HEK293 (cell line): ENCODE results near the gene JAZF1.

Experiments used
- CTCF ChIA-PET: fragments of 350-600 bp; formaldehyde crosslinking; extraction: SDS; loops from one replicate; lab custom pipeline; 2021; ENCODE audit warnings: antibody characterized with exemption; lab: Yijun Ruan, JAX
- POLR2A ChIA-PET: fragments of 300-600 bp; formaldehyde crosslinking; extraction: SDS; loops from one replicate; lab custom pipeline; 2020; ENCODE audit warnings: antibody characterized with exemption, inconsistent platforms; lab: Yijun Ruan, JAX
- H3K27ac ChIP-seq: fragments of 200-500 bp; sonication (Bioruptor generic); 2 replicates; pipeline ENCODE4 v1.5.1; 2014; ENCODE audit warnings: low read depth, low read length, control low read depth, inconsistent platforms; ENCODE audit errors: extremely low read depth
- H3K36me3 ChIP-seq, 2 experiments: fragments of 200-500 bp in 1 of 2; sonication (Bioruptor generic) in 1 of 2; 1 replicate in 1 of 2; 2 replicates in 1 of 2; pipeline ENCODE4 v1.5.1; 2014 to 2017; ENCODE audit warnings: inconsistent platforms in 2 of 2, low read length in 2 of 2; ENCODE audit not compliant: control insufficient read depth in 2 of 2, insufficient read depth in 1 of 2
- H3K4me1 ChIP-seq: fragments of 200-500 bp; sonication (Bioruptor generic); 2 replicates; pipeline ENCODE4 v1.5.1; 2014; ENCODE audit warnings: mild to moderate bottlenecking, low read length, inconsistent platforms; ENCODE audit not compliant: control insufficient read depth, insufficient read depth
- H3K4me3 ChIP-seq: 2 replicates; pipeline ENCODE4 v1.5.1; 2011; ENCODE audit warnings: low read depth, mild to moderate bottlenecking, control low read depth, low read length, moderate library complexity
- H3K9me3 ChIP-seq: fragments of 200-500 bp; sonication (Bioruptor generic); 2 replicates; pipeline ENCODE4 v1.5.1; 2014; ENCODE audit warnings: low read depth, low read length, inconsistent platforms; ENCODE audit not compliant: control insufficient read depth, insufficient read depth
- GLIS2 ChIP-seq: fragments of 450-650 bp; formaldehyde crosslinking; IDR thresholded peaks from 2 replicates; pipeline ENCODE4 v1.5.1; 2016; ENCODE audit warnings: missing biosample characterization, missing genetic modification characterization
- HOXC10 ChIP-seq: sonication (generic); formaldehyde crosslinking; IDR thresholded peaks from 2 replicates; pipeline ENCODE4 v1.8.1; 2023; ENCODE audit warnings: mild to moderate bottlenecking, missing genetic modification reagents
- SCRT1 ChIP-seq: fragments of 450-650 bp; formaldehyde crosslinking; IDR thresholded peaks from 2 replicates; pipeline ENCODE4 v1.5.1; 2016; ENCODE audit warnings: missing biosample characterization, missing genetic modification characterization, borderline replicate concordance
- ZBTB10 ChIP-seq: fragments of 450-650 bp; formaldehyde crosslinking; IDR thresholded peaks from 2 replicates; pipeline ENCODE4 v1.5.1; 2016; ENCODE audit warnings: missing biosample characterization, missing genetic modification characterization
- ZNF114 ChIP-seq: fragments of 450-650 bp; formaldehyde crosslinking; IDR thresholded peaks from 2 replicates; pipeline ENCODE4 v1.5.0; 2017; ENCODE audit warnings: missing biosample characterization, missing genetic modification characterization
- ZNF19 ChIP-seq: fragments of 450-650 bp; formaldehyde crosslinking; IDR thresholded peaks from 2 replicates; pipeline ENCODE4; 2016; ENCODE audit warnings: missing biosample characterization, missing genetic modification characterization, low read depth
- ZNF239 ChIP-seq: fragments of 450-650 bp; formaldehyde crosslinking; IDR thresholded peaks from 2 replicates; pipeline ENCODE4 v1.5.1; 2016; ENCODE audit warnings: missing biosample characterization, missing genetic modification characterization
- ZNF266 ChIP-seq: fragments of 450-650 bp; formaldehyde crosslinking; IDR thresholded peaks from 2 replicates; pipeline ENCODE4 v1.5.1; 2016; ENCODE audit warnings: missing biosample characterization, missing genetic modification characterization, low read depth
- ZNF335 ChIP-seq: fragments of 450-650 bp; formaldehyde crosslinking; conservative IDR thresholded peaks from 2 replicates; pipeline ENCODE4 v1.5.1; 2016; ENCODE audit warnings: missing biosample characterization, missing genetic modification characterization
- ZNF341 ChIP-seq: fragments of 450-650 bp; formaldehyde crosslinking; IDR thresholded peaks from 2 replicates; pipeline ENCODE4; 2016; ENCODE audit warnings: low read depth, missing biosample characterization, missing genetic modification characterization
- ZNF501 ChIP-seq: fragments of 450-650 bp; formaldehyde crosslinking; IDR thresholded peaks from 2 replicates; pipeline ENCODE4 v1.5.1; 2016; ENCODE audit warnings: missing biosample characterization, missing genetic modification characterization
- ZNF510 ChIP-seq: fragments of 450-650 bp; formaldehyde crosslinking; IDR thresholded peaks from 2 replicates; pipeline ENCODE4 v1.5.1; 2018; ENCODE audit warnings: mild to moderate bottlenecking, missing genetic modification characterization, missing biosample characterization; ENCODE audit not compliant: insufficient replicate concordance
- ZNF544 ChIP-seq: fragments of 450-650 bp; formaldehyde crosslinking; IDR thresholded peaks from 2 replicates; pipeline ENCODE4 v1.5.0; 2017; ENCODE audit warnings: missing biosample characterization, missing genetic modification characterization
- ZNF555 ChIP-seq: fragments of 450-650 bp; formaldehyde crosslinking; conservative IDR thresholded peaks from 2 replicates; pipeline ENCODE4 v1.5.1; 2017; ENCODE audit warnings: missing biosample characterization, mild to moderate bottlenecking, missing genetic modification characterization, inconsistent platforms
- ZNF571 ChIP-seq: fragments of 450-650 bp; formaldehyde crosslinking; IDR thresholded peaks from 2 replicates; pipeline ENCODE4 v1.5.0; 2017; ENCODE audit warnings: missing biosample characterization, missing genetic modification characterization
- ZNF677 ChIP-seq: fragments of 450-650 bp; IDR thresholded peaks from 2 replicates; pipeline ENCODE4 v1.5.0; 2018; ENCODE audit warnings: missing biosample characterization, mild to moderate bottlenecking, missing genetic modification characterization, moderate library complexity
- TF ChIP-seq, protein P1 (sequence below): fragments of 450-650 bp; formaldehyde crosslinking; IDR thresholded peaks from 2 replicates; pipeline ENCODE4 v1.5.1; 2016; ENCODE audit warnings: missing biosample characterization, missing genetic modification characterization
- TF ChIP-seq, protein P2 (sequence below): fragments of 450-650 bp; formaldehyde crosslinking; IDR thresholded peaks from 2 replicates; pipeline ENCODE4 v1.5.1; 2017; ENCODE audit warnings: missing biosample characterization, missing genetic modification characterization

JAZF1 gene

GRCh38 chr7:28108747-28109146, 71.8 kb downstream of the JAZF1 start:
- no peak overlapping the region for H3K27ac ChIP-seq
- H3K9me3 ChIP-seq = no peaks in the 10 kb centered on the region
- no peaks in the 10 kb centered on the region; a peak in 1 of 3 replicates for H3K36me3 ChIP-seq
- ChIA-PET POLR2A (no interaction called here), CTCF (interaction anchor here (1.5 to 1.9 kb wide), 2 partner anchors 13 to 15 kb away, joined by 4 to 5 read pairs; no protein-coding TSS in a partner anchor)
- H3K4me3 ChIP-seq = no peak overlapping the region
- peaks cover 31% of the 10 kb centered on the region for H3K4me1 ChIP-seq
- TF ChIP-seq ZNF544 (no peak), ZNF114 (tag by site-specific recombination) (no peak), ZNF341 (tag by site-specific recombination) (no peak)

GRCh38 chr7:28107960-28108359, 72.6 kb downstream of the JAZF1 start:
- CTCF ChIA-PET = interaction anchor here (0.7 to 1.9 kb wide), 3 partner anchors 10 to 88 kb away, joined by 3 to 5 read pairs (median 4); no protein-coding TSS in a partner anchor
- Histone ChIP-seq H3K4me1 (peaks cover 34% of the 10 kb centered on the region), H3K36me3 (no peaks in the 10 kb centered on the region; a peak in 1 of 3 replicates), H3K9me3 (no peaks in the 10 kb centered on the region), H3K27ac (no peak overlapping the region), H3K4me3 (no peak overlapping the region)
- no peak for TF ChIP-seq ZNF335 (tag by site-specific recombination)
- TF ChIP-seq, protein P1, sequence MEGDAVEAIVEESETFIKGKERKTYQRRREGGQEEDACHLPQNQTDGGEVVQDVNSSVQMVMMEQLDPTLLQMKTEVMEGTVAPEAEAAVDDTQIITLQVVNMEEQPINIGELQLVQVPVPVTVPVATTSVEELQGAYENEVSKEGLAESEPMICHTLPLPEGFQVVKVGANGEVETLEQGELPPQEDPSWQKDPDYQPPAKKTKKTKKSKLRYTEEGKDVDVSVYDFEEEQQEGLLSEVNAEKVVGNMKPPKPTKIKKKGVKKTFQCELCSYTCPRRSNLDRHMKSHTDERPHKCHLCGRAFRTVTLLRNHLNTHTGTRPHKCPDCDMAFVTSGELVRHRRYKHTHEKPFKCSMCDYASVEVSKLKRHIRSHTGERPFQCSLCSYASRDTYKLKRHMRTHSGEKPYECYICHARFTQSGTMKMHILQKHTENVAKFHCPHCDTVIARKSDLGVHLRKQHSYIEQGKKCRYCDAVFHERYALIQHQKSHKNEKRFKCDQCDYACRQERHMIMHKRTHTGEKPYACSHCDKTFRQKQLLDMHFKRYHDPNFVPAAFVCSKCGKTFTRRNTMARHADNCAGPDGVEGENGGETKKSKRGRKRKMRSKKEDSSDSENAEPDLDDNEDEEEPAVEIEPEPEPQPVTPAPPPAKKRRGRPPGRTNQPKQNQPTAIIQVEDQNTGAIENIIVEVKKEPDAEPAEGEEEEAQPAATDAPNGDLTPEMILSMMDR = no peak
- TF ChIP-seq, protein P2, sequence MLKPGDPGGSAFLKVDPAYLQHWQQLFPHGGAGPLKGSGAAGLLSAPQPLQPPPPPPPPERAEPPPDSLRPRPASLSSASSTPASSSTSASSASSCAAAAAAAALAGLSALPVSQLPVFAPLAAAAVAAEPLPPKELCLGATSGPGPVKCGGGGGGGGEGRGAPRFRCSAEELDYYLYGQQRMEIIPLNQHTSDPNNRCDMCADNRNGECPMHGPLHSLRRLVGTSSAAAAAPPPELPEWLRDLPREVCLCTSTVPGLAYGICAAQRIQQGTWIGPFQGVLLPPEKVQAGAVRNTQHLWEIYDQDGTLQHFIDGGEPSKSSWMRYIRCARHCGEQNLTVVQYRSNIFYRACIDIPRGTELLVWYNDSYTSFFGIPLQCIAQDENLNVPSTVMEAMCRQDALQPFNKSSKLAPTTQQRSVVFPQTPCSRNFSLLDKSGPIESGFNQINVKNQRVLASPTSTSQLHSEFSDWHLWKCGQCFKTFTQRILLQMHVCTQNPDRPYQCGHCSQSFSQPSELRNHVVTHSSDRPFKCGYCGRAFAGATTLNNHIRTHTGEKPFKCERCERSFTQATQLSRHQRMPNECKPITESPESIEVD (tag by site-specific recombination) = no peak
- no peak for TF ChIP-seq ZNF19 (tag by site-specific recombination)
- no peak for TF ChIP-seq HOXC10 (CRISPR knock-in tag)
- TF ChIP-seq ZNF266 = no peak
- TF ChIP-seq ZNF571 = no peak
- TF ChIP-seq GLIS2 (tag by site-specific recombination) = no peak
- TF ChIP-seq ZNF555 = no peak
- no peak for TF ChIP-seq ZBTB10 (tag by site-specific recombination)
- no peak for TF ChIP-seq ZNF239
- no peak for TF ChIP-seq SCRT1 (tag by site-specific recombination)
- TF ChIP-seq ZNF510 (tag by site-specific recombination) = no peak
- TF ChIP-seq ZNF501 (tag by site-specific recombination) = no peak
- no peak for TF ChIP-seq ZNF677 (tag by site-specific recombination)
- POLR2A ChIA-PET = no interaction called here
